Stimulated activated CD8-positive, alpha-beta memory T cell treated with anti-CD3 and anti-CD28 coated beads, Interleukin-2, amount 100 ng/mL, for 1 hour (primary cell): Measurements from ENCODE around the gene ZBTB7A.

Experiments used
- DNase-seq, 2 donors: peaks; one replicate each; pipeline ENCODE4 v3.0.0-alpha.2; 2020; ENCODE audit warnings: low read depth in 2 of 2

Gene ZBTB7A

GRCh38 chr19:4066682-4067395 is at the start of gene ZBTB7A:
ZBTB7A (minus strand) TSS chr19:4066899; CDS start chr19:4055232, 11,667 bp downstream.
- DNase-seq, result peak in 1 of 2 donors; percentile 64

- no peak for DNase-seq
These were observed 49.2 kb upstream of the ZBTB7A start for GRCh38 chr19:4115818-4116385.

GRCh38 chr19:4115050-4115817 is 48.5 kb upstream of the ZBTB7A start:
- DNase-seq, result peak; percentile 34 to 43

GRCh38 chr19:4114181-4114580 is 47.5 kb upstream of the ZBTB7A start:
- DNase-seq, result no peak

GRCh38 chr19:4113398-4114088 is 46.8 kb upstream of the ZBTB7A start:
- no peak for DNase-seq

- no peak for DNase-seq
These were observed 45.7 kb upstream of the ZBTB7A start for GRCh38 chr19:4112367-4112766.

GRCh38 chr19:4109626-4109945 is 42.9 kb upstream of the ZBTB7A start:
- no peak for DNase-seq

GRCh38 chr19:4108767-4109625 is 42.3 kb upstream of the ZBTB7A start:
- DNase-seq, result peak; percentile 55 to 66

- no peak for DNase-seq
These were observed 36.4 kb upstream of the ZBTB7A start for GRCh38 chr19:4103080-4103433.

- no peak for DNase-seq
These were observed 35.8 kb upstream of the ZBTB7A start for GRCh38 chr19:4102339-4103079.

GRCh38 chr19:4101496-4101770 is 34.7 kb upstream of the ZBTB7A start:
- DNase-seq, result no peak

GRCh38 chr19:4100647-4101495 is 34.2 kb upstream of the ZBTB7A start:
- no peak for DNase-seq

- no peak for DNase-seq
These were observed 32.5 kb upstream of the ZBTB7A start for GRCh38 chr19:4099041-4099764.

GRCh38 chr19:4098493-4098892 is 31.8 kb upstream of the ZBTB7A start:
- no peak for DNase-seq

- no peak for DNase-seq
These were observed 30.8 kb upstream of the ZBTB7A start for GRCh38 chr19:4097501-4097900.

GRCh38 chr19:4096049-4096892 is 29.6 kb upstream of the ZBTB7A start:
- no peak for DNase-seq

- no peak for DNase-seq
These were observed 28.8 kb upstream of the ZBTB7A start for GRCh38 chr19:4095488-4095844.

GRCh38 chr19:4094761-4095487 is 28.2 kb upstream of the ZBTB7A start:
- DNase-seq, result no peak
